ENCODE measurements around the gene GPR65.

Gene GPR65

GRCh38 chr14:88013750-88014349 lies 8.9 kb downstream of the GPR65 start:
- DNase-seq (no peak), ATAC-seq (ENCODE audit: insufficient read depth, low read depth) (peak; percentile 42; the same call in 1 of the 3 replicates)
- no peak overlapping the region for H3K27ac ChIP-seq (ENCODE audit: low read length)
- H3K9me3 ChIP-seq (ENCODE audit: insufficient read depth, low read length, severe bottlenecking): no peaks in the 10 kb centered on the region
- no peak overlapping the region for H3K4me3 ChIP-seq (ENCODE audit: low read depth in 1 of 2, low read length in 2 of 2)
- TF ChIP-seq CTCF (IDR thresholded peaks at IDR 0.05; ENCODE audit: borderline replicate concordance, extremely low read depth, low read length, poor library complexity, severe bottlenecking) (peak; percentile 31), EZH2 (IDR thresholded peaks at IDR 0.05; ENCODE audit: borderline replicate concordance, low read depth, low read length, severe bottlenecking) (no peak)
- no peaks in the 10 kb centered on the region for H4K20me1 ChIP-seq (ENCODE audit: insufficient read depth, low read length)
- no peak overlapping the region for H3K9ac ChIP-seq (ENCODE audit: low read depth, low read length)
- no peaks in the 10 kb centered on the region for H3K27me3 ChIP-seq (ENCODE audit: insufficient read depth, low read length, poor library complexity)
- 0 out of 2 replicates have a peak, but pooled peaks cover 2% of the 10 kb centered on the region for H3K4me1 ChIP-seq (ENCODE audit: insufficient read depth, low read length)
- H2AFZ ChIP-seq (ENCODE audit: low read depth, low read length): no peak overlapping the region
- no peaks in the 10 kb centered on the region for H3K36me3 ChIP-seq (ENCODE audit: insufficient read depth, low read length)
- H3K79me2 ChIP-seq (ENCODE audit: insufficient read depth, low read length): peaks cover 8% of the 10 kb centered on the region
- H3K4me2 ChIP-seq (ENCODE audit: insufficient read depth, low read length): no peak overlapping the region

- Histone ChIP-seq H3K79me2 (ENCODE audit: insufficient read depth, low read length) (no peaks in the 10 kb centered on the region), H3K27me3 (ENCODE audit: insufficient read depth, low read length, poor library complexity) (no peaks in the 10 kb centered on the region), H3K4me3 (ENCODE audit: low read depth in 1 of 2, low read length in 2 of 2) (no peak overlapping the region), H3K27ac (ENCODE audit: low read length) (no peak overlapping the region), H2AFZ (ENCODE audit: low read depth, low read length) (no peak overlapping the region), H4K20me1 (ENCODE audit: insufficient read depth, low read length) (no peaks in the 10 kb centered on the region), H3K4me2 (ENCODE audit: insufficient read depth, low read length) (no peak overlapping the region), H3K36me3 (ENCODE audit: insufficient read depth, low read length) (no peaks in the 10 kb centered on the region), H3K9me3 (ENCODE audit: insufficient read depth, low read length, severe bottlenecking) (no peaks in the 10 kb centered on the region), H3K9ac (ENCODE audit: low read depth, low read length) (no peak overlapping the region), H3K4me1 (ENCODE audit: insufficient read depth, low read length) (no peaks in the 10 kb centered on the region)
- ATAC-seq (ENCODE audit: insufficient read depth, low read depth) (no peak), DNase-seq (no peak)
- TF ChIP-seq CTCF (IDR thresholded peaks at IDR 0.05; ENCODE audit: borderline replicate concordance, extremely low read depth, low read length, poor library complexity, severe bottlenecking) (no peak), EZH2 (IDR thresholded peaks at IDR 0.05; ENCODE audit: borderline replicate concordance, low read depth, low read length, severe bottlenecking) (no peak)
Observed at GRCh38 chr14:88016768-88017167, 11.8 kb downstream of the GPR65 start.

GRCh38 chr14:88017535-88017934 lies 12.6 kb downstream of the GPR65 start:
- H3K27ac ChIP-seq (ENCODE audit: low read length): no peak overlapping the region
- H3K27me3 ChIP-seq (ENCODE audit: insufficient read depth, low read length, poor library complexity): no peaks in the 10 kb centered on the region
- no peak for TF ChIP-seq EZH2 (IDR thresholded peaks at IDR 0.05; ENCODE audit: borderline replicate concordance, low read depth, low read length, severe bottlenecking)
- ATAC-seq (ENCODE audit: insufficient read depth, low read depth) (no peak), DNase-seq (no peak)
- H3K36me3 ChIP-seq (ENCODE audit: insufficient read depth, low read length): no peaks in the 10 kb centered on the region
- H2AFZ ChIP-seq (ENCODE audit: low read depth, low read length): no peak overlapping the region
- H3K79me2 ChIP-seq (ENCODE audit: insufficient read depth, low read length): no peaks in the 10 kb centered on the region
- H3K4me3 ChIP-seq (ENCODE audit: low read depth in 1 of 2, low read length in 2 of 2): no peak overlapping the region
- H4K20me1 ChIP-seq (ENCODE audit: insufficient read depth, low read length): no peaks in the 10 kb centered on the region
- no peak overlapping the region for H3K4me2 ChIP-seq (ENCODE audit: insufficient read depth, low read length)
- no peak overlapping the region for H3K9ac ChIP-seq (ENCODE audit: low read depth, low read length)
- H3K4me1 ChIP-seq (ENCODE audit: insufficient read depth, low read length): no peaks in the 10 kb centered on the region
- H3K9me3 ChIP-seq (ENCODE audit: insufficient read depth, low read length, severe bottlenecking): no peaks in the 10 kb centered on the region

- Histone ChIP-seq H3K4me2 (ENCODE audit: insufficient read depth, low read length) (peak overlapping the region; percentile 15; the same call in 1 of the 2 replicates), H2AFZ (ENCODE audit: low read depth, low read length) (peak overlapping the region; percentile 61)
Observed at GRCh38 chr14:88023658-88024187, 18.8 kb downstream of the GPR65 start.

More at GRCh38 chr14:88023658-88024187, 18.8 kb downstream of the GPR65 start:
- H3K4me1 ChIP-seq (ENCODE audit: insufficient read depth, low read length): peaks cover 30% of the 10 kb centered on the region
- H3K36me3 ChIP-seq (ENCODE audit: insufficient read depth, low read length): no peaks in the 10 kb centered on the region
- peak overlapping the region; percentile 67 for H3K27ac ChIP-seq (ENCODE audit: low read length)
- H3K9me3 ChIP-seq (ENCODE audit: insufficient read depth, low read length, severe bottlenecking): no peaks in the 10 kb centered on the region
- no peak overlapping the region for H3K4me3 ChIP-seq (ENCODE audit: low read depth in 1 of 2, low read length in 2 of 2)
- H4K20me1 ChIP-seq (ENCODE audit: insufficient read depth, low read length): no peaks in the 10 kb centered on the region
- H3K27me3 ChIP-seq (ENCODE audit: insufficient read depth, low read length, poor library complexity): no peaks in the 10 kb centered on the region
- TF ChIP-seq CTCF (IDR thresholded peaks at IDR 0.05; ENCODE audit: borderline replicate concordance, extremely low read depth, low read length, poor library complexity, severe bottlenecking) (no peak), EZH2 (IDR thresholded peaks at IDR 0.05; ENCODE audit: borderline replicate concordance, low read depth, low read length, severe bottlenecking) (no peak)
- DNase-seq (no peak), ATAC-seq (ENCODE audit: insufficient read depth, low read depth) (peak; percentile 75)
- H3K79me2 ChIP-seq (ENCODE audit: insufficient read depth, low read length): no peaks in the 10 kb centered on the region
- no peak overlapping the region for H3K9ac ChIP-seq (ENCODE audit: low read depth, low read length)

Data from DND-41 (cell line).